T-helper 9 cell (primary cell): ENCODE data around the gene NTS.

ENCODE experiments used
- DNase-seq: peaks from one replicate; pipeline ENCODE4 v3.0.0-alpha.2; 2020

The NTS gene

DNA sequence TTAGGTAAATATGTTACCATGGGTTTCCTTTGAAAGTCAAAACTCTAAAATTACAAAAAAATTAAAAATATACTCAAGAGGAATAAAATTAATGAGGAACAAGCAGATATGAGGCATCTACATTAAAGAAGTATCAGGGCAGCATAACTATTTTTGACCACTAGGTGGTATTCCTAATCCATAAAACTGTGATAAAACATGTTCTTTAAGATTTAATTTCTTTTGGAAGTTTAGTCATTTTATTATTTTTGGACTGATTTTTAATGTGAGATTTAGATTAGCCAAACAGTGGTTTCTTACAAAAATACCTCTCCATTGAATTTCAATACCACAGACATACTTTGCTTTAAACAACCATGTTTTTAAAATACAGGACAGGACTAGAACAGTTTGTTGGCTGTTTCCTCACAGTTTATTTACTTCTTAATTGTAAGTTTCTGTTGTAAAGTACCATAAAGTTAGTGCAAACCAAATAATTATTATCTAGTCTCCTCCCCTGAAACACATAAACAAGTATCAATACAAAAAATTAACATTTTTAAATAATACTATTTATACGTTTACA lies 49.8 kb downstream of the NTS start:
- DNase-seq = no peak

DNA sequence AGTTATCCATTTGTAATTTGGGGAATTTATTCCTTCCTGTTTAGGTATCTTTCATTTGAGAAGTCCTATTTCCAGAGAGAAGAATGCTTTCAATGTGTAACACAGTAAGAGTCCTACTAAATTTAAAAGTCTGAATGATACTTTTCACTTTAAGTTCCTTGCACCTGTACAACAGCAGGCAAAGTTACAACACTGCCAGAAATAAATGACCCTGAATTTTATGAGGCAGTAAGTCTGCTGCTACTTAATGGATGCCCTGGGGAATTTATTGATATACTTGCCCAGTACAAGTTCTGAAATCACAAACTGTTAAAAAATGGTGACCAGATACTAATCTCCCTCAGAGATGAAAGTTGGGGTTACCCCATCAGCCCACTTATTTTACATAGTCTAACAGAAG lies 53.1 kb downstream of the NTS start:
- no peak for DNase-seq
